ENCODE results near the gene MAP3K7.

The MAP3K7 gene

DNA sequence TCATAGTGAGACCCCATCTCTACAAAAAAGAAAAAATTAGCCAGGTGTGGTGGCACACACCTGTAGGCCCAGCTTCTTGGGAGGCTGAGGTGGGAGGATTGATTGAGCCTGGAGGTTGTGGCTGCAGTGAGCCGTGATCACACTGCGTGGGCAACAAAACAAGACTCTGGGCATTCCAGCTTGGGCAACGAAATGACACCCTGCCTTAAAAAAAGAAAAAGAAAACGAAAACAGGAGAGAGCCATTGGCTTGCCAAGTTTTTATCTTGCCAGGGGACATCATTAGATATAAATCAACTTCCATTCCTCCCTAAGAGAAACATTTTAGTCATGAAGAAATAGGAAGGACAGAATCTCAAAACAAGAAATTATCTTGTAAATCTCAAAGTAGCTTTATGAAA, 109.5 kb downstream of the MAP3K7 start:
- H3K27ac Mint-ChIP-seq, result peak overlapping the region; percentile 33

DNA sequence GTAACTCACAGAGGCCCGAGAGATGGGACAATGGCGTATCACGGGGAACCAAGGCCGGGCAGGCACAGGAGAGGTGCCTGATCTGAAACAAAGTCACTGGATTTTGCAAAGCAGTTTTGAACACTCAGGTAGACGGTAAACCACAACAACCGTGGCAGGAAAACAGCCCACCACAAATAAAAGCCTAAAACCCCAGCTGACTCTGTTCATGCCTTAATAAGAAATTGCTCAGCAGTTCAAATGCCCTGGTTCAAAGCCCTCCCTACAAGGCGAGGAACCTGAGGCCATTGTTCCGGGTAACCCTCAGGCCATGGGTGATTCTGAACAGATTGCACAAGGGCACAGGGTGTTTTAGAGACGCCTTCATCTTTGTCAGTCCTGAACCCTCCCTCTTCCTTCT, 114.2 kb downstream of the MAP3K7 start:
- Mint-ChIP-seq H3K4me1 (ENCODE audit: low read depth) (peaks cover 88% of the 10 kb centered on the region), H3K27me3 (ENCODE audit: low read depth) (no peaks in the 10 kb centered on the region), H3K27ac (peak overlapping the region; percentile 93), H3K9me3 (no peaks in the 10 kb centered on the region), H3K36me3 (ENCODE audit: low read depth) (peaks cover 4% of the 10 kb centered on the region), H3K4me3 (peak overlapping the region; percentile 53)
- DNase-seq (ENCODE audit: low spot score), result peak; percentile 59

More for the DNA sequence above, 109.5 kb downstream of the MAP3K7 start:
- H3K36me3 Mint-ChIP-seq (ENCODE audit: low read depth), result no peaks in the 10 kb centered on the region
- no peak for DNase-seq (ENCODE audit: low spot score)
- H3K9me3 Mint-ChIP-seq, result no peaks in the 10 kb centered on the region
- H3K4me1 Mint-ChIP-seq (ENCODE audit: low read depth), result peaks cover 66% of the 10 kb centered on the region
- H3K27me3 Mint-ChIP-seq (ENCODE audit: low read depth), result no peaks in the 10 kb centered on the region
- no peak overlapping the region for H3K4me3 Mint-ChIP-seq

DNA sequence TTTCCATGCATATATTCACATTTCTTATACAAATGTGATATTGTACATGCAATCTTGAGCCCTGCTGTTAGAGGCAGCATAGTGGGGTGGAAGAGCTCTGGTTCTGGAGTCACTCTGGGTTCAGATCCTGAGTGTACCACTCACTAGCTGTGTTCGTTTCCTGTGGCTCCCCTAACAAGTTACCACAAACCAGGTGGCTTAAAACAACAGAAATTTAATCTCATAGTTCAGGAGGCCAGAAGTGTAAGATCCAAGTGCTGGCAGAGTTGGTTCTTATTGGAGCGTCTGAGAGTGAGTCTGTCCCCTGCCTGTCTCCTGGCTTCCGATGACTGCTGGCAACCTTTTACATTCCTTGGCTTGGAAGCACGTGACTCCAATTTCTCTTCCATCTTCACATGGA, 115.6 kb downstream of the MAP3K7 start:
- H3K27ac Mint-ChIP-seq, result peak overlapping the region; percentile 56
- DNase-seq (ENCODE audit: low spot score), result no peak
- peaks cover 6% of the 10 kb centered on the region for H3K9me3 Mint-ChIP-seq
- no peaks in the 10 kb centered on the region for H3K27me3 Mint-ChIP-seq (ENCODE audit: low read depth)
- H3K36me3 Mint-ChIP-seq (ENCODE audit: low read depth), result peaks cover 5% of the 10 kb centered on the region
- H3K4me3 Mint-ChIP-seq, result peak overlapping the region; percentile 65
- H3K4me1 Mint-ChIP-seq (ENCODE audit: low read depth), result peaks cover 87% of the 10 kb centered on the region

DNA sequence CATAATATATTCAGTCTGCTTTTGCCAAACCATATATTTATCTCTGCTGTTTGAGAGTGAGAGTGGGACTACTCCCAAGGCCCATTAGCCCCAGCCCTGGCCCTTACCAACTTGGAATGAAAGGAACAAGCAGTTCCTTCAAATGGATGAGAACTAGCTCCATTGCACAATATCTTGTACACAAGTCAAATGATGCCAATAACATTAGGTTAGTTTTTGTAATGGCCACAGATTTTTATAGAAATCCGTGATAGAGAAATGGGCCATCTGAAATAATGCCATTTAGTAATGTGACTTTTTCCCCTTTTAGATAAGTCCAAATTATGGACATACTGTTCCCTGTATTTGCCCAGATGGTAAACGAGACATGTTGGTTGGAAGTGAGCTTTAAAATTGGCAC, 117.0 kb downstream of the MAP3K7 start:
- Mint-ChIP-seq H3K27ac (no peak overlapping the region), H3K36me3 (ENCODE audit: low read depth) (peaks cover 5% of the 10 kb centered on the region), H3K4me3 (no peak overlapping the region), H3K4me1 (ENCODE audit: low read depth) (peaks cover 88% of the 10 kb centered on the region), H3K27me3 (ENCODE audit: low read depth) (no peaks in the 10 kb centered on the region), H3K9me3 (peaks cover 6% of the 10 kb centered on the region)
- no peak for DNase-seq (ENCODE audit: low spot score)

DNA sequence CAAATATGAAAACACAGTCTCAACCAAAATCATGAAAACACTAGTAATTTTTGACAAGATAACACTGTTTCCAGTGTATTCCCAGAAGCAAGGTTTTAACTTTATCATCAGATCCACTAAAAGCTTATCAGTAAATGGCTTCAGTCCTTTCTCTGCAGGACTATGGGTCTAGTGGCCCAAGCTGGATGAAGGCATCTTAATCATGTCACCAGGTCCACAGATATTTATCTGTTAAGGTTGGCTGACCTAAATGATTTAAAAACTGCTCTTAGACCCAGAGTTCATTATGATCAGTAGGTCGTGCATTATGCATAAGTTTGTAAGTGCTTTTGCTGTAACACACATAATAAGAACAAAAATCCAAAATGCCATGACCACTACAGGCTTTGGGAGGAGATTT, 118.0 kb downstream of the MAP3K7 start:
- H3K9me3 Mint-ChIP-seq, result peaks cover 6% of the 10 kb centered on the region
- no peak for DNase-seq (ENCODE audit: low spot score)
- H3K27me3 Mint-ChIP-seq (ENCODE audit: low read depth), result no peaks in the 10 kb centered on the region
- H3K27ac Mint-ChIP-seq, result peak overlapping the region; percentile 21
- H3K4me3 Mint-ChIP-seq, result no peak overlapping the region
- H3K4me1 Mint-ChIP-seq (ENCODE audit: low read depth), result peaks cover 85% of the 10 kb centered on the region
- peaks cover 5% of the 10 kb centered on the region for H3K36me3 Mint-ChIP-seq (ENCODE audit: low read depth)

DNA sequence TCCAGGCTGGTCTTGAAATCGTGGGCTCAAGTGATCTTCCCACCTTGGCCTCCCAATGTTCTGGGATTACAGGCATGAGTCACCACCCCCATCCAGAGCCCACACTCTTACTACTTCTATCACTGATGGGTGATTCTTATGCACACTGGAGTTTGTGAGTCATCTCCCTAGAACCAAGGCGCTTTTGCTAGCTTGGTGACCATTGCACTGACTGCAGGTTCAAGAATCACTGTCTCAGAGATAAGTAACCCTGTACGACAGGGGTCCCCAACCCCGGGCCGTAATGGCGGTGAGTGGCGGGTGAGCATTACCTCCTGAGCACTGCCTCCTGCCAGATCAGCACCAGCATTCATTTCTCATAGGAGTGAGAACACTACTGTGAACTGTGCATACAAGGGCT, 118.8 kb downstream of the MAP3K7 start:
- Mint-ChIP-seq H3K36me3 (ENCODE audit: low read depth) (peaks cover 5% of the 10 kb centered on the region), H3K4me3 (peak overlapping the region; percentile 6), H3K27me3 (ENCODE audit: low read depth) (no peaks in the 10 kb centered on the region), H3K9me3 (peaks cover 6% of the 10 kb centered on the region), H3K27ac (peak overlapping the region; percentile 27), H3K4me1 (ENCODE audit: low read depth) (peaks cover 88% of the 10 kb centered on the region)
- peak; percentile 72 for DNase-seq (ENCODE audit: low spot score)

DNA sequence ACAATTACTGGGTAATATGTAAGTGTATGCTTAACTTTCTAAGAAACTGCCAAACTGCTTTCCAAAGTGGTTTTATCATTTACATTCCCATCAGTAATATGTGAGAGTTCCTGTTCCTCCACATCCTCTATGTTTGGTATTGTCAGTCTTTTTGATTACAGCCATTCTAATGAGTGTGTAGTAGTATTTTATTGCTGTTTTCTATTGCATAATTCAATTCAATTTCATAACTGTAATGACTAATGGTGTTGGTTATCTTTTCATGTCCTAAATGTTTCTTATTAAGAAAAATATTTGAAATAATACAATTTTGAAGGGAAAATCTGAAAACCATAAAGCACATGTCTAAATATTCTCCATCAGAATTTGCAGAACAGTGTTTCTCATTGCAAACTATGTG, 119.3 kb downstream of the MAP3K7 start:
- H3K27ac Mint-ChIP-seq, result no peak overlapping the region
- H3K36me3 Mint-ChIP-seq (ENCODE audit: low read depth), result peaks cover 5% of the 10 kb centered on the region
- peak overlapping the region; percentile 66 for H3K4me3 Mint-ChIP-seq
- H3K27me3 Mint-ChIP-seq (ENCODE audit: low read depth), result no peaks in the 10 kb centered on the region
- no peak for DNase-seq (ENCODE audit: low spot score)
- H3K4me1 Mint-ChIP-seq (ENCODE audit: low read depth), result peaks cover 89% of the 10 kb centered on the region
- peaks cover 6% of the 10 kb centered on the region for H3K9me3 Mint-ChIP-seq

DNA sequence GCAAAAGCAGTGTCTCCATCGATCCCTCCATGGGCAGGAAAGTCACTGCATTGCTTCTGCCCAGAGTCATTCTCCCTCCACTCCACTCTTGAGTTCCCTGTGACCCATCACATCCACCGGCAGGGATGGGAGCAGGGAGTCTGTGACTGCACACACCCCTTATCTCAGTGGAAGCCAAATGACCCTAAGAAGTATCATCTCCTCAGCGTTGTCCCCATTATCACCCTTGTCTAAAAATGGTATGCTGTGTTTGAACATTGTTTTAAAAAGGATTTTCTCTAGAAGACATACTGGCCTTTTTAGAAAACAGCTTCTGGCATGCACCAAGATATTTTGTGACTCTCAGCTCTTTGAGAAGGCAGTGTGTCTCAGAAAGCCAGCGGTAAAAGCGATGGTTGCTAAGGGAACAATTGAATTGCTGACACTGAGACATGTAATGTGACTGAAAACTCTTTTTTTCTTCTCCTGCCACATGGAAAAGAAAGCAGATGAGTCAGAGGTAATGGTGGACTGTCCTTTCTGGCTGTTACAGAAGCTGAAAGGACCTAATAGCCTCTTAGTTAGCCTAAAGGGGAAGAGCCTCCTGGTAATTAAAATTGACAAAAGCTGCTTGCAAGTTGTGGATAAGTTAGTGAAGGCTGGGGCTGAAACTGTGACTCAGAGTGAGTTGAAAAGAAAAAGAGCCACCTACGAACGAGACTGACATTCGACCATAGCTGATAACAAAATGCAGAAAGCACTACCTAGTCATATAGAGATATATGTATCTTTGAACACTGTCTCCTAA, 120.5 kb downstream of the MAP3K7 start:
- Mint-ChIP-seq H3K4me3 (peak overlapping the region; percentile 66), H3K27me3 (ENCODE audit: low read depth) (no peaks in the 10 kb centered on the region), H3K36me3 (ENCODE audit: low read depth) (peaks cover 6% of the 10 kb centered on the region), H3K27ac (peak overlapping the region; percentile 91), H3K9me3 (peaks cover 6% of the 10 kb centered on the region), H3K4me1 (ENCODE audit: low read depth) (peaks cover 87% of the 10 kb centered on the region)
- peak; percentile 73 for DNase-seq (ENCODE audit: low spot score)

DNA sequence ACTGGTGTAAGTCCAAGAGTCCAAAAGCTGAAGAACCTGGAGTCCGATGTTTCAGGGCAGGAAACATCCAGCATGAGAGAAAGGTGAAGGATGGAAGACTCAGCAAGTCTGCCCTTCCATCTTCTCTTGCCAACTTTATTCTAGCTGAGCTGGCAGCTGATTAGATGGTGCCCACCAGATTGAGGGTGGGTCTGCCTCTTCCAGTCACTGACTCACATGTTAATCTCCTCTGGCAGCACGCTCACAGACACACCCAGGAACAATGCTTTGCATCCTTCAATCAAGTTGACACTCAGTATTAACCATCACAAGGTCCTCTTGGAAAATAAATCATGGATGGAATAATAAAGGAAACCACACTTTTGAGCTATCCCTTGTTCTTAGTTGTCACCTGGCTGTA, 121.2 kb downstream of the MAP3K7 start:
- DNase-seq (ENCODE audit: low spot score), result no peak
- Mint-ChIP-seq H3K4me3 (no peak overlapping the region), H3K27ac (peak overlapping the region; percentile 91), H3K36me3 (ENCODE audit: low read depth) (peaks cover 6% of the 10 kb centered on the region), H3K9me3 (peaks cover 6% of the 10 kb centered on the region), H3K27me3 (ENCODE audit: low read depth) (no peaks in the 10 kb centered on the region), H3K4me1 (ENCODE audit: low read depth) (peaks cover 85% of the 10 kb centered on the region)

DNA sequence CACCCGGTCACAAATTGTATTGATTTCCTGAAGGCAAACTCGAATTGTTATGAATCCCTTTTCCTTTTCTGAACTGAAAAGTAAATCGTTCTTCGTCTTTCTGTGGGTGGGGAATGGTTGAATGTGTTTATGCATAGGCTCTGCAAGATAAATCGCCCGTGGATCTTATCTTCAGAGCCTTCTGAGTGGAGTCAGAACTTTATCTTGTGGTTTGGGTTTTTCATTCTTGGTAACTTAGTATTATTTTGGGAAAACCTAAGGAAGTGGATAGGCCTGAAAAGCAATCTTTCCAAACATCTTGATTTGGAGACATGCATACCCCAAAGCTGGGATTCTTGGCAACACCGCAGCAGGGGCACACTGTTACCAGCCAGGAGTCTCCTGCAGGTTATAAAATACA, 122.4 kb downstream of the MAP3K7 start:
- H3K36me3 Mint-ChIP-seq (ENCODE audit: low read depth), result peaks cover 11% of the 10 kb centered on the region
- H3K9me3 Mint-ChIP-seq, result peaks cover 6% of the 10 kb centered on the region
- DNase-seq (ENCODE audit: low spot score), result no peak
- peaks cover 85% of the 10 kb centered on the region for H3K4me1 Mint-ChIP-seq (ENCODE audit: low read depth)
- H3K27me3 Mint-ChIP-seq (ENCODE audit: low read depth), result no peaks in the 10 kb centered on the region
- peak overlapping the region; percentile 82 for H3K4me3 Mint-ChIP-seq
- H3K27ac Mint-ChIP-seq, result peak overlapping the region; percentile 80

DNA sequence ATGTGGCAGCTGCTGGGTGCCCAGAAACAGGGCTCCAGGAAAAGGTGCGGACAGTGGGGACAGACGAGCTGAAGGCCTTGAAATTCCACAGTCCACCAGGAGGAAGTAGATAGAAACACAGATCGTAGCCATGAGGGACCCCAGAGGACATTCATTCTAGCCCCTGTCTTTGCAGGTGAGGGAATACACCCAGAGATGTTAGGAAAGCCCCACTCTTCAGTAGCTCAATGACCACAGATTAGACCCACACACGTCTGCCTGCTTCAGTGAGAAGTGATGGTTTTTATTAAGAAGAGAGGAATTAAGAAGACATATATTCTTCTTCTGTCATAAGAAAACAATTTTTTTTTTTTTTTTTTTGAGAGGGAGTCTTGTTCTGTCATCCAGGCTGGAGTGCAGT, 123.0 kb downstream of the MAP3K7 start:
- Mint-ChIP-seq H3K27ac (peak overlapping the region; percentile 93), H3K27me3 (ENCODE audit: low read depth) (no peaks in the 10 kb centered on the region), H3K9me3 (peaks cover 6% of the 10 kb centered on the region), H3K4me3 (peak overlapping the region; percentile 82), H3K4me1 (ENCODE audit: low read depth) (peaks cover 89% of the 10 kb centered on the region), H3K36me3 (ENCODE audit: low read depth) (peaks cover 13% of the 10 kb centered on the region)
- no peak for DNase-seq (ENCODE audit: low spot score)

All from T-helper 2 cell treated with Interferon-gamma antibody and Interleukin-4, amounts not matched to agents 5 μg/mL and 100 μg/mL, for 36 hours (primary cell).